ENCODE results near the gene DISC1. TPM values are rescaled to one million over a fixed set of nuclear protein-coding genes. Genes with fewer than 3 reads are reported as not detected.

DISC1 gene
- total and polyA plus RNA-seq, 2 of the 13 experiments (the other 11 are each of a cell fraction or from before 2014, with no cell fraction given), result 4.2 to 4.6 TPM

- Histone ChIP-seq H3K4me1 (ENCODE audit: insufficient read depth, low read length) (no peaks in the 10 kb centered on the region), H3K36me3 (replicated peaks in 1 of 2; ENCODE audit: control insufficient read depth in 1 of 2, insufficient read depth in 2 of 2, low read length in 2 of 2) (no peaks in the 10 kb centered on the region), H3K4me2 (ENCODE audit: low read depth, low read length) (no peak overlapping the region), H3K9me3 (ENCODE audit: low read length) (no peaks in the 10 kb centered on the region), H4K20me1 (ENCODE audit: insufficient read depth, low read length) (no peaks in the 10 kb centered on the region), H3K9ac (ENCODE audit: insufficient read depth, low read depth, low read length) (no peak overlapping the region), H2AFZ (ENCODE audit: low read length) (no peak overlapping the region), H3K4me3 (replicated peaks in 1 of 3; ENCODE audit: insufficient read depth in 1 of 3, low read depth in 2 of 3, low read length in 3 of 3) (no peak overlapping the region), H3K27ac (ENCODE audit: extremely low read length, insufficient read depth, low read length) (no peak overlapping the region), H3K79me2 (ENCODE audit: insufficient read depth, low read length) (no peaks in the 10 kb centered on the region), H3K27me3 (ENCODE audit: control insufficient read depth in 1 of 2, insufficient read depth in 2 of 2, low read length in 2 of 2) (no peaks in the 10 kb centered on the region; a peak in 1 of 5 replicates)
- WGBS (ENCODE audit: low lambda C conversion rate), result 78% methylated on average over 9 of the region's 9 CpGs
- no peak for ATAC-seq
- POLR2A ChIA-PET, result no interaction called here
- FAIRE-seq, result no peak
- no peak for DNase-seq (ENCODE audit: low spot score)
- CTCF ChIA-PET (ENCODE audit: low intra/inter-chr PET ratio, low total read pairs), result no interaction called here
- in situ Hi-C loops (cut with HindIII; ENCODE audit: extremely low pct_ligation_motif_present, low pct_unique_long_range_greater_than_20kb) (no loop called here), intact Hi-C loops (cut with micrococcal nuclease; ENCODE audit: unreplicated experiment) (no loop called here)
- BruUV-seq (replicated peaks), result no TSS peak
- TF ChIP-seq BCL3 (CRISPR knock-in tag; IDR thresholded peaks at IDR 0.05) (no peak), ZNF549 (CRISPR knock-in tag; IDR thresholded peaks at IDR 0.05) (no peak), ZNF101 (CRISPR knock-in tag; IDR thresholded peaks at IDR 0.05; ENCODE audit: borderline replicate concordance, low read depth) (no peak), GMEB2 (CRISPR knock-in tag; IDR thresholded peaks at IDR 0.05; ENCODE audit: low read depth) (no peak), ZZZ3 (CRISPR knock-in tag; IDR thresholded peaks at IDR 0.05; ENCODE audit: borderline replicate concordance) (no peak), ZFP82 (CRISPR knock-in tag; IDR thresholded peaks at IDR 0.05; ENCODE audit: borderline replicate concordance) (no peak), CREM (IDR thresholded peaks at IDR 0.05) (no peak), CREM (CRISPR knock-in tag; IDR thresholded peaks at IDR 0.05) (no peak), NFYB (CRISPR knock-in tag; IDR thresholded peaks at IDR 0.05) (no peak), NPAS2 (CRISPR knock-in tag; IDR thresholded peaks at IDR 0.05; ENCODE audit: borderline replicate concordance) (no peak), ZNF256 (CRISPR knock-in tag; conservative IDR thresholded peaks at IDR 0.05) (no peak), FOXK1 (CRISPR knock-in tag; IDR thresholded peaks at IDR 0.05; ENCODE audit: borderline replicate concordance, low read depth) (no peak), ZNF792 (CRISPR knock-in tag; IDR thresholded peaks at IDR 0.05) (no peak), EHMT2 (IDR thresholded peaks at IDR 0.05; ENCODE audit: borderline replicate concordance, low read depth, low read length) (no peak), ZFP36L1 (CRISPR knock-in tag; IDR thresholded peaks at IDR 0.05) (no peak), ZNF709 (CRISPR knock-in tag; IDR thresholded peaks at IDR 0.05) (no peak)
- TF ChIP-seq, protein P1, sequence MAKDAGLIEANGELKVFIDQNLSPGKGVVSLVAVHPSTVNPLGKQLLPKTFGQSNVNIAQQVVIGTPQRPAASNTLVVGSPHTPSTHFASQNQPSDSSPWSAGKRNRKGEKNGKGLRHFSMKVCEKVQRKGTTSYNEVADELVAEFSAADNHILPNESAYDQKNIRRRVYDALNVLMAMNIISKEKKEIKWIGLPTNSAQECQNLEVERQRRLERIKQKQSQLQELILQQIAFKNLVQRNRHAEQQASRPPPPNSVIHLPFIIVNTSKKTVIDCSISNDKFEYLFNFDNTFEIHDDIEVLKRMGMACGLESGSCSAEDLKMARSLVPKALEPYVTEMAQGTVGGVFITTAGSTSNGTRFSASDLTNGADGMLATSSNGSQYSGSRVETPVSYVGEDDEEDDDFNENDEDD (CRISPR knock-in tag; IDR thresholded peaks at IDR 0.05; ENCODE audit: borderline replicate concordance), result no peak
- TF ChIP-seq, protein P2, sequence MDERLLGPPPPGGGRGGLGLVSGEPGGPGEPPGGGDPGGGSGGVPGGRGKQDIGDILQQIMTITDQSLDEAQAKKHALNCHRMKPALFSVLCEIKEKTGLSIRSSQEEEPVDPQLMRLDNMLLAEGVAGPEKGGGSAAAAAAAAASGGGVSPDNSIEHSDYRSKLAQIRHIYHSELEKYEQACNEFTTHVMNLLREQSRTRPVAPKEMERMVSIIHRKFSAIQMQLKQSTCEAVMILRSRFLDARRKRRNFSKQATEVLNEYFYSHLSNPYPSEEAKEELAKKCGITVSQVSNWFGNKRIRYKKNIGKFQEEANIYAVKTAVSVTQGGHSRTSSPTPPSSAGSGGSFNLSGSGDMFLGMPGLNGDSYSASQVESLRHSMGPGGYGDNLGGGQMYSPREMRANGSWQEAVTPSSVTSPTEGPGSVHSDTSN (CRISPR knock-in tag; IDR thresholded peaks at IDR 0.05), result no peak
- TF ChIP-seq, protein P3, sequence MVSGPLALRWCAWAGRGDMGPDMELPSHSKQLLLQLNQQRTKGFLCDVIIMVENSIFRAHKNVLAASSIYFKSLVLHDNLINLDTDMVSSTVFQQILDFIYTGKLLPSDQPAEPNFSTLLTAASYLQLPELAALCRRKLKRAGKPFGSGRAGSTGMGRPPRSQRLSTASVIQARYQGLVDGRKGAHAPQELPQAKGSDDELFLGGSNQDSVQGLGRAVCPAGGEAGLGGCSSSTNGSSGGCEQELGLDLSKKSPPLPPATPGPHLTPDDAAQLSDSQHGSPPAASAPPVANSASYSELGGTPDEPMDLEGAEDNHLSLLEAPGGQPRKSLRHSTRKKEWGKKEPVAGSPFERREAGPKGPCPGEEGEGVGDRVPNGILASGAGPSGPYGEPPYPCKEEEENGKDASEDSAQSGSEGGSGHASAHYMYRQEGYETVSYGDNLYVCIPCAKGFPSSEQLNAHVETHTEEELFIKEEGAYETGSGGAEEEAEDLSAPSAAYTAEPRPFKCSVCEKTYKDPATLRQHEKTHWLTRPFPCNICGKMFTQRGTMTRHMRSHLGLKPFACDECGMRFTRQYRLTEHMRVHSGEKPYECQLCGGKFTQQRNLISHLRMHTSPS (CRISPR knock-in tag; IDR thresholded peaks at IDR 0.05; ENCODE audit: low read depth), result no peak
Observed at GRCh38 chr1:231899713-231900435, 273.3 kb downstream of the DISC1 start.
